HG03280 (cell line): ENCODE data around the gene SOCS6.
"Not testable (repeated sequence)": the region's sequence is repeated elsewhere in the genome, so short reads cannot be mapped to it uniquely, and the experiment has no call there.

Source experiments
- ATAC-seq: cut with Tn5 transposase; IDR thresholded peaks from one replicate; pipeline ENCODE4 v1.9.1; 2021; ENCODE audit warnings: mild to moderate bottlenecking, moderate library complexity; ENCODE audit not compliant: unreplicated experiment

SOCS6 gene

GRCh38 chr18:70288851-70289328 lies at the start of gene SOCS6:
TSS of gene SOCS6 (plus strand) at chr18:70289045. CDS start at chr18:70324669, 35,624 bp downstream.
- peak; percentile 67 for ATAC-seq

- ATAC-seq = no peak
These were observed 45.5 kb upstream of the SOCS6 start for GRCh38 chr18:70243131-70243929.

DNA sequence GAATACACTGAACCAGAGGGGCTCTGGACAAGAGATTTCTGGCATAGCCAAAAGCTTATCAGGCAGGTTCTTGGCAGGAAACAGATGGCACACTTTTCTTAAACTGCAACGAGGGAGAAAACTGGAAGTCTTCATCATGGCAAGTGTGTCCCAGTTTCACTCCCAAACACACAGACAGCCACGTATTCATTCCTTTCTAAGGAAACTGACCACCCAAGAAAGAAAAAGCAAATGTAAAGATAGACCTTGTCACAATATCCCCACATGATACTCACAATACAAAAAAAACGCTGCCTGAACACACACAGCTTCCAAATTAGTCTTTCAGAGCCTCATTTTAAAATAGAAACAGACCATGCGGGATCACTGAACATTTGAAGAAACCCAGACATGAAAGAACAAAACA lies 42.8 kb upstream of the SOCS6 start:
- no peak for ATAC-seq

GRCh38 chr18:70249118-70249517 lies 39.7 kb upstream of the SOCS6 start:
- no peak for ATAC-seq

GRCh38 chr18:70249861-70250260 lies 39.0 kb upstream of the SOCS6 start:
- ATAC-seq = not testable (repeated sequence)

DNA sequence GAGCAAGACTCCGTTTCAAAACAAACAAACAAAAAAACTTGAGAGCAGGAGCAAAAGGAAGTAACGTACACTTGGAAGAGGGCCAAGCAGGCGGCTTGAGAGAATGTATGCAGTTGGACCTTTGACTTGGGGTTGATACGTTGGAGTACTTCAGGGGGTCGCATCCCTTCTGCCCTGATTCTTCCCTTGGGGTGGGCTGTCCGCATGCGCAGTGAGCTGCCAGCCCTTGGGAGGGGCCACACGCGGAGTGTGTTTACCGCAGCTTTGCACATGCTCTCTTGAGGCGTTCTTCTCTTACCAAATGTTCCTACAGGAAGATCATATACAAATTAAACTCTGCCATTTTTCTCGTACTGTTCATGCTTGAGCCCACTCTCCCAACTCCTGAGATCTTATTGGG lies 38.1 kb upstream of the SOCS6 start:
- ATAC-seq = no peak

- no peak for ATAC-seq
These were observed 32.7 kb upstream of the SOCS6 start for GRCh38 chr18:70256184-70256583.

DNA sequence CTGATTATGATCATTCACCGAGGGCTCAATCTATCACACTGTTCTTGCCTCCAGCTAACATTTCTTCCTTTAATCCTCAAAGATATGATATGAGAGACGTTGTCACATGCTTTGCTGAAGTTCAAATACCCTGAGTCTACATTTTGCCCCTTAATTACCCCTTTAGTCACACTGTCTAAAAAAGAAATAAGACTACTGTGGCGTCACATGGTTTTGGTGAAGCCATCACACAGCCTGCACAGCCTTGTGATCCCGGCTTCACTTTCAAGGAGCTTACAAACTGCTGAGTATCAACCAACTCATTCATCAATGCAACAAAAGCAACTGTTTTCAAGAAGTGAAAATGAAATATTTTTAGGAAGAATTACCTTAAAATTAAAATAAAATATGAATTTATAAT lies 31.9 kb upstream of the SOCS6 start:
- no peak for ATAC-seq

DNA sequence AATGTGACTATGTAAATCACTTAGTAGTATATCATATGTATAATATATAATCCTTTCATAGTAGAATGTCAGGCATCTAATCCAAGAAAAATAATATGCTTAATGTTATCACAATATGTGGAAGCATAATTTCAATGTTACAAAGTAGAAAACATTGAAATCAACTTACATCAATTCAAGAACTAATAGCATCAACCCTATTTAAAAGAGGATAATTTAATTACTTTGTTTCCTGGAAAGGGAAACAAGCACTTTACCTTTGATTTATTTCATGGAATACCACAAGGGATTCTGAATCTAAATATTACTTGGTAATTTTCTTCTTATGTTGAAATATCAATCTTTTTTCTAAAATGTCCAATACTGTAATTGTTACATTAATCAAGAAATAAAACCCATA lies 30.6 kb upstream of the SOCS6 start:
- no peak for ATAC-seq

GRCh38 chr18:70260683-70261082 lies 28.2 kb upstream of the SOCS6 start:
- ATAC-seq = no peak

DNA sequence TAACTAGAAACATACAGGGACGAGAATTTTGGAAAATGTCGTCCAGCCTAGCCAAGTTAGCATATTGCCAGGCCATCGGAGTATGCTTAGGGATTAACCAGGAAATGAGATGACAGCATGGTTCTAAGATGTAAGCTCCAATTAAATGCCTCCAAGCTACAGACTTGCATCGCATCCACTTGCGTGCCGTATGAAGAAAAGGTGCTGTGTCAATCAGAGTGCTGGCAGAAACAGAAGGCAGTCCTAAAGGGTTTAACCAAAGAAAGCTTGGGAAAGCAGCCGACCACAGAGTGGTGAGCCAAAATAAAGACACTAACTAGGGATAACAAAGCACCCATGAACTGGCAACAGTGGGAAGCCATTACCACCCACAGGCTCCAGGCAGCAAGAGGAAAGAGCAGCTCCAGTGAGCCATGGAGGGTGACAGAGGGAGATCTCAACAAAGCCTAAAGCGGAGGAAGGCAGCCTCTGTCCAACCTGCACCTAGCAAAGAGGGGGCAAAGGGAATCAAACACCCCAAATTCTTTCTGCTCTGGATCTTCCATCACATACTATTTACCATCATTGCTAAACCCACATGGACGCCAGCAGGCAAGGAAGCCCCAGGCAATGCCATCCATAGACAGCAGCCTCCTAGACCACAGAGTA lies 27.6 kb upstream of the SOCS6 start:
- no peak for ATAC-seq

DNA sequence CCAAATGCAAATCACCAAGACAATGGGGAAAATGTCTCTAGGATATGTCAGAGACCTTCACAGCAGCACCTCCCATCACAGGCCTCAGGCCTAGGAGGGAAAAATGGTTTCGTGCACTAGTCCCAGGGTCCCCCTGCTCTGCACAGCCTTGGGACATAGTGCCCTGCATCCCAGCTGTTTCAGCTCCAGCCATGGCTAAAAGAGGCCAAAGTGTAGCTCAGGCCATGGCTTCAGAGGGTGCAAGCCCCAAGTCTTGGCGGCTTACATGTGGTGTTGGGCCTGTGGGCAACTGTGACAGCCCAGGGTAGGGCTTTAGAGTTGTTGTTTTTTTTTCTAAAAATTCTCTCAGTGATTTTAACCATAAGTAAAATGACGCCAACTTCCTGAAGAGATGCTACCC lies 25.5 kb upstream of the SOCS6 start:
- no peak for ATAC-seq

DNA sequence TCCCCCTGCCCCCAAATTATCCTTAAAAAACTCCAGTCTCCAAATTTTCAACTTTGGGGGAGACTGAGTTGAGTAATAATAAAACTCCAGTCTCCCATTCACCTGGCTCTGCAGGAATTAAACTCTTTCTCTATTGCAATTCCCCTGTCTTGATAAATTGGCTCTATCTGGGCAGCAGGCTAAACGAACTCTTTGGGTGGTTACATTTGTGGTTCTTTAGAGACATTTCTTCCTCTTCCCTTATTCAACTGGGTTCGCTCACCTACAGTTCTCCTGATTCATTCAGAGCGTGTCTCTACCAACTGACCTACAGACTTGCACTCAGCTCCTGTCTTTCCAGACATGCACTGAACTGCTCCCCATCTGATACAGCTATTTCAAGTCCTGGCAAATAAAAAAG lies 17.1 kb upstream of the SOCS6 start:
- no peak for ATAC-seq

- ATAC-seq = no peak
These were observed 15.8 kb upstream of the SOCS6 start for GRCh38 chr18:70273021-70273420.

- no peak for ATAC-seq
These were observed 12.2 kb upstream of the SOCS6 start for GRCh38 chr18:70276416-70277191.

DNA sequence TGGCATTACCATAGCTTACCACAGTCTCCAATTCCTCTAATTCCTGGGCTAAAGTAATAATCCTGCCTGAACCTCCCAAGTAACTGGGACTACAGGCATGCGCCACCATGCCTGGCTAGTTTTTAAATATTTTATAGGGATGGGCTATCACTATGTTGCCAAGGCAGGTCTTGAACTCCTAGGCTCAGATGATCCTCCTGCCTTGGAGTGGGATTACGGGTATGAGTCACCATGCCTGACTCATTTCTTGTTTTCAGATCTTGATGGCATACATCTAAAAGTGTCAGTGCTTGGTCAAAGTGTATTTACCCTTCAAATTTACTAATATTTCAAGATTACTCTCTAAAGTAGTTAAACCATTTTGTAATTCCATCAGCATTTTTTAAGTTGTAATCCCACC lies 9.4 kb upstream of the SOCS6 start:
- ATAC-seq = no peak

DNA sequence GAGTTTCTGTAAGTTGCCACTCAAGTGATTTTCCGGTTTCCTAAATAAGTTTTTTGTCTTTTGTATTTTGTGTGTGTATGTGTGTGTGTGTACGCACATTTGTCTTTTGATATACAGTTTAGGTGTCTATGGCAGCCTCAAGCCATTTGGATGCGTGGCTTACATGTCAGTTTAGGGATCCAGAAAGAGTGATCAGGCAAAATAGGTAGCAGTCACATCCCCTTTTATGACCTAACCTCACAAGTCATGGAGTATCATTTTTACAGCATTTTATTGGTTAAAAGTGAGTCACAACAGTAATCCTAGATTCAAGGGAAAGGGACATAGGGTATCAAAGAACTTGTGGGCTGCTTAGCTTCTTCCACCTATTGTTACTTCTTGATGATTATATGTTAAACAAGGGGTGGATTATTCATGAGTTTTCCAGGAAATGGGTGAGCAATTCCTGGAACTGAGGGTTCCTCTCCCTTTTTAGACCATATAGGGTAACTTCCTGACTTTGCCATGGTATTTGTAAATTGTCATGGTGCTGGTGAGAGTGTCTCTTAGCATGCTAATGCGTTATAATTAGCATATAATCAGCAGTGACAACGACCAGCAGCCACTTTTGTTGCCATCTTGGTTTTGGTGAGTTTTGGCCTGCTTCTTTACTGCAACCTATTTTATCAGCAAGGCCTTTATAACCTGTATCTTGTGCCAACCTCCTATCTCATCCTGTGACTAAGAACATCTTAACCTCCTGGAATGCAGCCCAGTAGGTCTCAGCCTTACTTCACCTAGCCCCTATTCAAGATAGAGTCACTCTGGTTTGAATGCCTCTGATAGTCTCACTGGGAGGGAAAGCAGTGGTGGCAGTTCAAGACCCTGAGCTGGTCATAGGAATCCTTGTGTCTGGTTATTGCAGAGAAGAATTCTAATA lies 8.6 kb upstream of the SOCS6 start:
- ATAC-seq = no peak

GRCh38 chr18:70284976-70285620 lies 3.7 kb upstream of the SOCS6 start:
- ATAC-seq = no peak

- no peak for ATAC-seq
These were observed 1.1 kb upstream of the SOCS6 start for GRCh38 chr18:70287731-70288130.
